Measurements from ENCODE around the gene LHX3.

LHX3 gene

DNA sequence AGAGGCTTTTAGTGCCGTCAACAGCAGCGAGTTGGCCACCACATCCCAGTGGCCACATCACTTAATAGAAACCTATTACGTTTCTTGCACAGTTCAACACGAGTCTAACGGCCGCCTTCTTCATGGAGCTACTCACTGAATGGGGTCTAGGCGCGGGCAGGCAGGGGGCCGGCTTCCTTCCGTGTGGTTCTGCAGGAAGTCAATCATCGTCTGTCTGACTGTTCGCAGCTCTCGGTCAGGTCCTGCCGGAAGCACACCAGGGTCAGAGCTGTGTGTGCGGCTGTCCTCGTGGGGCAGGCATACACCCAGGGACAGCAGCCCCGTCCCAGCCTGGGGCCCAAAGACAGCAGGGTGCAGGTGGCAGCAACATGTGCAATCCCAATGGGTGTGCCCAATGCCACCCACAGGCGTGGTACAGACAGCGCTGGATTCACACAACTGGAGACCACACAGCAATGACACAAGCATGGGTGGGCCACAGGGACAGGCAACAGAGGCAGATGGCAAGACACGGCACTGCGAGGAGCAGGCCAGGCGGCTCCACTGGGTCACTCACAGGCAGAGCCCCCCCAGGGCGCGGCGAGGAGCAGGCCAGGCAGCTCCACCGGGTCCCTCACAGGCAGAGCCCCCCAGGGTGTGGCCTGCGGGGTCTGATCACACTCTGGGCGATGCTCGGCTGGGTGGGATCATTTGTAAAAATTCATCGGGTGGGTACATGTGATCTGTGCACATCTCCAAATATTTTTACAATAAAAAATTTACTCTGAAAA, 19.1 kb upstream of the LHX3 start:
- no peak overlapping the region for H3K27ac ChIP-seq (ENCODE audit: low read length)
- H3K79me2 ChIP-seq (ENCODE audit: low read length): peaks cover 71% of the 10 kb centered on the region
- H3K36me3 ChIP-seq (replicated peaks; ENCODE audit: low read depth, low read length): peaks cover 20% of the 10 kb centered on the region
- peaks cover 24% of the 10 kb centered on the region for H4K20me1 ChIP-seq (ENCODE audit: insufficient read depth, low read length)
- no peaks in the 10 kb centered on the region; the same call in 1 of the 2 replicates for H3K9me3 ChIP-seq (ENCODE audit: insufficient read depth, low read length)
- H3K4me3 ChIP-seq (ENCODE audit: low read length): no peak overlapping the region
- no peaks in the 10 kb centered on the region for H3K27me3 ChIP-seq (ENCODE audit: low read depth, low read length)
- H3K9ac ChIP-seq (ENCODE audit: low read length): no peak overlapping the region
- H3K4me2 ChIP-seq (ENCODE audit: low read length): no peak overlapping the region
- no peak for TF ChIP-seq EZH2phosphoT487 (IDR thresholded peaks at IDR 0.05; ENCODE audit: low read depth)
- TF ChIP-seq, protein P1, sequence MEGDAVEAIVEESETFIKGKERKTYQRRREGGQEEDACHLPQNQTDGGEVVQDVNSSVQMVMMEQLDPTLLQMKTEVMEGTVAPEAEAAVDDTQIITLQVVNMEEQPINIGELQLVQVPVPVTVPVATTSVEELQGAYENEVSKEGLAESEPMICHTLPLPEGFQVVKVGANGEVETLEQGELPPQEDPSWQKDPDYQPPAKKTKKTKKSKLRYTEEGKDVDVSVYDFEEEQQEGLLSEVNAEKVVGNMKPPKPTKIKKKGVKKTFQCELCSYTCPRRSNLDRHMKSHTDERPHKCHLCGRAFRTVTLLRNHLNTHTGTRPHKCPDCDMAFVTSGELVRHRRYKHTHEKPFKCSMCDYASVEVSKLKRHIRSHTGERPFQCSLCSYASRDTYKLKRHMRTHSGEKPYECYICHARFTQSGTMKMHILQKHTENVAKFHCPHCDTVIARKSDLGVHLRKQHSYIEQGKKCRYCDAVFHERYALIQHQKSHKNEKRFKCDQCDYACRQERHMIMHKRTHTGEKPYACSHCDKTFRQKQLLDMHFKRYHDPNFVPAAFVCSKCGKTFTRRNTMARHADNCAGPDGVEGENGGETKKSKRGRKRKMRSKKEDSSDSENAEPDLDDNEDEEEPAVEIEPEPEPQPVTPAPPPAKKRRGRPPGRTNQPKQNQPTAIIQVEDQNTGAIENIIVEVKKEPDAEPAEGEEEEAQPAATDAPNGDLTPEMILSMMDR (IDR thresholded peaks at IDR 0.05; ENCODE audit: low read depth, low read length): no peak
- no peak overlapping the region for H2AFZ ChIP-seq (ENCODE audit: low read depth, low read length)
- peaks cover 19% of the 10 kb centered on the region for H3K4me1 ChIP-seq (ENCODE audit: low read length)

GRCh38 chr9:136222906-136223285, 18.0 kb upstream of the LHX3 start:
- Histone ChIP-seq H4K20me1 (ENCODE audit: insufficient read depth, low read length) (peaks cover 21% of the 10 kb centered on the region), H3K27ac (ENCODE audit: low read length) (no peak overlapping the region), H3K4me1 (ENCODE audit: low read length) (peaks cover 19% of the 10 kb centered on the region), H3K27me3 (ENCODE audit: low read depth, low read length) (no peaks in the 10 kb centered on the region), H2AFZ (ENCODE audit: low read depth, low read length) (no peak overlapping the region), H3K9me3 (ENCODE audit: insufficient read depth, low read length) (no peaks in the 10 kb centered on the region; the same call in 1 of the 2 replicates), H3K4me2 (ENCODE audit: low read length) (no peak overlapping the region), H3K4me3 (ENCODE audit: low read length) (no peak overlapping the region), H3K36me3 (replicated peaks; ENCODE audit: low read depth, low read length) (peaks cover 24% of the 10 kb centered on the region), H3K9ac (ENCODE audit: low read length) (no peak overlapping the region), H3K79me2 (ENCODE audit: low read length) (peaks cover 59% of the 10 kb centered on the region)
- TF ChIP-seq, protein P1 (IDR thresholded peaks at IDR 0.05; ENCODE audit: low read depth, low read length): no peak
- no peak for TF ChIP-seq EZH2phosphoT487 (IDR thresholded peaks at IDR 0.05; ENCODE audit: low read depth)

GRCh38 chr9:136222166-136222905, 17.4 kb upstream of the LHX3 start:
- Histone ChIP-seq H3K4me2 (ENCODE audit: low read length) (no peak overlapping the region), H3K4me3 (ENCODE audit: low read length) (no peak overlapping the region), H3K9ac (ENCODE audit: low read length) (no peak overlapping the region), H3K27ac (ENCODE audit: low read length) (no peak overlapping the region), H3K4me1 (ENCODE audit: low read length) (peaks cover 19% of the 10 kb centered on the region), H3K79me2 (ENCODE audit: low read length) (peaks cover 58% of the 10 kb centered on the region), H2AFZ (ENCODE audit: low read depth, low read length) (no peak overlapping the region), H3K36me3 (replicated peaks; ENCODE audit: low read depth, low read length) (peaks cover 24% of the 10 kb centered on the region), H3K9me3 (ENCODE audit: insufficient read depth, low read length) (no peaks in the 10 kb centered on the region; the same call in 1 of the 2 replicates), H4K20me1 (ENCODE audit: insufficient read depth, low read length) (peaks cover 21% of the 10 kb centered on the region), H3K27me3 (ENCODE audit: low read depth, low read length) (no peaks in the 10 kb centered on the region)
- TF ChIP-seq, protein P1 (IDR thresholded peaks at IDR 0.05; ENCODE audit: low read depth, low read length): no peak
- TF ChIP-seq EZH2phosphoT487 (IDR thresholded peaks at IDR 0.05; ENCODE audit: low read depth): no peak

Measured in OCI-LY3 (cell line).